Immature natural killer cell (primary cell): ENCODE data around the gene KIF7. TPM values are rescaled to one million over a fixed set of nuclear protein-coding genes. Genes with fewer than 3 reads are reported as not detected.
"Not testable (repeated sequence)": the region's sequence is repeated elsewhere in the genome, so short reads cannot be mapped to it uniquely, and the experiment has no call there.

ENCODE experiments used
- DNase-seq, 3 donors: peaks; one replicate each; pipeline ENCODE4 v3.0.0; 2022; ENCODE audit warnings: mixed read lengths in 1 of 3
- H3K27ac Mint-ChIP-seq, 6 donors: one replicate each; pipeline ENCODE4 v1.8.0; 2020; ENCODE audit warnings: mixed read lengths in 6 of 6, mild to moderate bottlenecking in 5 of 6, inconsistent platforms in 4 of 6, moderate library complexity in 3 of 6
- H3K27me3 Mint-ChIP-seq, 3 donors: one replicate each; pipeline ENCODE4 v1.8.0; 2020 to 2021; ENCODE audit warnings: low read depth in 3 of 3, mild to moderate bottlenecking in 3 of 3, mixed read lengths in 3 of 3, moderate library complexity in 3 of 3, inconsistent platforms in 1 of 3
- H3K36me3 Mint-ChIP-seq, 3 donors: one replicate each; pipeline ENCODE4 v1.8.0; 2020; ENCODE audit warnings: mixed read lengths in 3 of 3, inconsistent platforms in 2 of 3, mild to moderate bottlenecking in 2 of 3
- H3K4me1 Mint-ChIP-seq, 2 donors: one replicate each; pipeline ENCODE4 v1.8.0; 2020; ENCODE audit warnings: inconsistent platforms in 2 of 2, mild to moderate bottlenecking in 2 of 2, mixed read lengths in 2 of 2, moderate library complexity in 1 of 2
- H3K4me3 Mint-ChIP-seq, 5 donors: one replicate each; pipeline ENCODE4 v1.8.0; 2020; ENCODE audit warnings: mild to moderate bottlenecking in 5 of 5, mixed read lengths in 5 of 5, inconsistent platforms in 3 of 5, moderate library complexity in 3 of 5
- H3K9me3 Mint-ChIP-seq, 6 donors: one replicate each; pipeline ENCODE4 v1.8.0; 2020; ENCODE audit warnings: mild to moderate bottlenecking in 6 of 6, mixed read lengths in 6 of 6, inconsistent platforms in 4 of 6, moderate library complexity in 3 of 6
- polyA plus RNA-seq, 3 donors: library from polyadenylated mRNA; unstranded; fragments of 300-500 nt; fragmentation: Illumina TruSeq; gene quantifications; one replicate each; pipeline ENCODE4 v1.2.3, GENCODE V29; 2021

KIF7 gene
- under 1 TPM in 1 of 3 donors, not detected in 2; 0.16 TPM for polyA plus RNA-seq

- Mint-ChIP-seq H3K36me3 (peaks cover 0 to 5% (median 0%) of the 10 kb centered on the region in 3 donors), H3K27me3 (peaks cover 1 to 15% (median 4%) of the 10 kb centered on the region in 3 donors), H3K27ac (peak within 1 kb of the TSS in 3 of 6 donors; percentile 22 to 62 (median 49)), H3K4me1 (peaks cover 11 to 16% of the 10 kb centered on the region in 2 donors), H3K4me3 (peak within 1 kb of the TSS; percentile 81 to 89 (median 84)), H3K9me3 (no peaks in the 10 kb centered on the region)
- DNase-seq = peak; percentile 32 to 47 (median 38)
Measured at GRCh38 chr15:89654847-89655805, at the start of gene KIF7. TSS of gene KIF7 (minus strand) at chr15:89655467. CDS start at chr15:89652930, 2,537 bp downstream.

DNA sequence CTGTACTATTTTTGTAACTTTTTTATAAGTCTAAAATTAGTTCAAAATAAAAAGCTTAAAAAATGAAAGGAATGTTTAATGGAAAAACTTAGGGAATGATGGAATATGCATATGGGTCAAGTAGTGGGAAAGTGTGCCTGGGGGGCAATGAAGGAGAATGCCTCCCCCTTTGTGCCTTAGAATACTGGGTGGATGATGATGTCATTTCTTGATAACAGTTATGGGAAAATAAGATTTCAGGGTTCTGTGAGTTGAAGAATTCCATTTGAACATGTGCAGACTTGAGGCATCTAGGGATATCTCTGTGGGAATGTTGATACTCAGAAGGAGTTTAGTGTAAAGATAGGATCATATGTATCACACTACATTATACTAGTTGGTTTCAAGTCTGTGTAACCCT lies 49.1 kb upstream of the KIF7 start:
- Mint-ChIP-seq H3K4me3 (no peak overlapping the region), H3K27ac (no peak overlapping the region), H3K9me3 (no peaks in the 10 kb centered on the region), H3K4me1 (no peaks in the 10 kb centered on the region), H3K27me3 (peaks cover 5 to 14% (median 14%) of the 10 kb centered on the region in 3 donors), H3K36me3 (no peaks in the 10 kb centered on the region)
- no peak for DNase-seq

GRCh38 chr15:89695198-89695597 lies 39.9 kb upstream of the KIF7 start:
- H3K27ac Mint-ChIP-seq = no peak overlapping the region
- peaks cover 0 to 4% (median 0%) of the 10 kb centered on the region in 3 donors for H3K36me3 Mint-ChIP-seq
- H3K9me3 Mint-ChIP-seq = peaks cover 0 to 4% (median 0%) of the 10 kb centered on the region in 6 donors
- H3K4me3 Mint-ChIP-seq = no peak overlapping the region
- peaks cover 8 to 12% (median 9%) of the 10 kb centered on the region in 3 donors for H3K27me3 Mint-ChIP-seq
- DNase-seq = no peak
- peaks cover 12 to 13% of the 10 kb centered on the region in 2 donors for H3K4me1 Mint-ChIP-seq

DNA sequence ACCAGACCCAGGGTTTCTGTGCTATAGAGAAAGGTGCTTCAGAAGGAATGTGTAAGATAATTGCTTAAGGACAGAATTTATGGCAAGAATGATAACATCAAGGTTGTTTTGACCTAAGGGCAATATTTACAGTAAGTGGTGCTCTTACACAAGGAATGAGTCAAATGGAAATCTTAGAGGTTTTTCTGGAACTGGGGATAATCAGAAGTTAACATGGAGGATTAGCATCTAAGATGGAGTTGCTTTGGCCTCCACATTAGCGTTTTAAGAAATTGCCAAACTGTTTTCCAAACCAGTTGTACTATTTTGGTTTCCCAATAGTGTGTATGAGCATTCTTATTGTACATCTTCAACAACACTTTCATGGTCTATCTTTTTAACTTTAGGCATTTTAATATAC lies 38.4 kb upstream of the KIF7 start:
- Mint-ChIP-seq H3K9me3 (peaks cover 0 to 4% (median 0%) of the 10 kb centered on the region in 6 donors), H3K27ac (no peak overlapping the region), H3K36me3 (peaks cover 0 to 4% (median 0%) of the 10 kb centered on the region in 3 donors), H3K4me3 (no peak overlapping the region), H3K4me1 (peaks cover 23 to 24% of the 10 kb centered on the region in 2 donors), H3K27me3 (peaks cover 5 to 10% (median 9%) of the 10 kb centered on the region in 3 donors)
- no peak for DNase-seq

DNA sequence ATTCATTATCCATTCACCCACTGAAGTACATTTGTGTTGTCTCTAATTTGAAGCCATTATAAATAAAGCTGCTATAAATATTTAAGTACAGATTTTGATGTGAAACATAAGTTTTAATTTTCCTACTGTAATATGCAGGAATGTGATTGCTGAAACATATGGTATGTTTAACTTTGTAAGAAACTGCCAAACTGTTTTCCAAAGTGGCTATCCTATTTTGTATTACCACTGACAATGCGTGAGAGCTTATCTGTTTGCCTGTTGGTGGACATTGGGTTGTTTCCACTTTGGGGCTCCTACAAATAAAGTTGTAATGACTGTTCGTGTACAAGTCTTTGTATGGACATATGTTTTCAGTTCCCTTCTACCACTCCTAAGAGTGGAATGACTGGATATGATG lies 37.8 kb upstream of the KIF7 start:
- Mint-ChIP-seq H3K4me3 (peak overlapping the region in 3 of 5 donors; percentile 14 to 42 (median 29)), H3K4me1 (peaks cover 23 to 24% of the 10 kb centered on the region in 2 donors), H3K27ac (peak overlapping the region in 1 of 6 donors; percentile 14), H3K9me3 (peaks cover 0 to 2% (median 0%) of the 10 kb centered on the region in 6 donors), H3K36me3 (peaks cover 0 to 4% (median 0%) of the 10 kb centered on the region in 3 donors), H3K27me3 (peaks cover 5 to 10% (median 9%) of the 10 kb centered on the region in 3 donors)
- no peak for DNase-seq

DNA sequence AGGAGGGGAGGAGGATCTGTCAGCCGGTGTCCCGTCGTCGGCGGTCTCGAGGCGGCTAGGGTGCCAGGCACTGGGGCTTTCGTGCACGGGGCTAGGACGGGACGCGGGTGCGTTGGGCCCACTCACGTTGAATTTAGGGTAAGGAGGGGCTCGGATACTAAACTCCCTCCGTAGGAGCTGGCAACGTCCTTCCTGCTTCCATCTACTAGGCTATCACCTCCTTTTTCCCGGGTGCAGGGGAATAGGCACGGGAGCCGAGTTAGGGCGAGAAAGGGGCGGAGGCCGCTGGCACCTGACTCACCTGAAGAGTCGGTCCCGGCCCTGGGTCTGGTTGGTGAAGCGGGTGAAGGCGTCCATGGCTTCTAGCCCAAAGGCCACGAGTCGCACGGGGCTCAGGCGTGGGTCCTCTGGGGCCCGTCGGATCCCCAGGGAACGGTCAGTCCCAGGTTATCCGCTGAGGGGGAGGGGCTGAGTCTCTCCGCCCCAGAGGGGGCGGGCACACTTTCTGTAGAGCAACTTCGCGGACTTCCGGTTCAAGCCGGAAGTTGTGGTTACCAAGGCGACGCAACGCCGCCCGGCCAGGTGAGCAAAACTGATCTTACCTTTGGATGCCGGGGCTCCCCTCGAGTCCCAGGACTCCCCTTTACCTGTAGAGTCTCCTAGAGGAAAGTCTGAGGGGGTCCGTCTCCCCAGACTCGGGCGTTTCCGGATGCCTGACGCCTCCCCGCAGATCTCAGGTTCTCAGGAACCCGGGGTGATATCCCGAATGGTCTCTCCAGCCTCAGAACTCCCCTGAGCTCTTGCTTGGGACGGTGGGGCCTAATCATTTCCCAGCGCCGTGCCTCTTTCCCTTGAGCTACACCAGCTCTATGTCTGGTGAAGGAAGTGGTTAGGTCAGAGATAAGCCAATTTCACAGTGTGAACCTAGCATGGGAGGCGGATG lies 35.3 kb upstream of the KIF7 start, which contains the start of the genes PEX11A and WDR93:
PEX11A (minus strand) TSS at position 479 of the 943 bp plus-strand sequence; CDS start at position 357, 122 bp downstream.
WDR93 (plus strand) TSS at position 536 of the 943 bp plus-strand sequence. CDS start 10,936 bp downstream, outside the sequence.
- peak within 1 kb of the TSS; percentile 91 to 97 (median 93) for H3K4me3 Mint-ChIP-seq
- peaks cover 25 to 27% of the 10 kb centered on the region in 2 donors for H3K4me1 Mint-ChIP-seq
- peak within 1 kb of the TSS; percentile 86 to 96 (median 92) for H3K27ac Mint-ChIP-seq
- H3K9me3 Mint-ChIP-seq = no peaks in the 10 kb centered on the region
- peaks cover 1 to 5% (median 2%) of the 10 kb centered on the region in 3 donors for H3K36me3 Mint-ChIP-seq
- peak; percentile 69 to 76 (median 71) for DNase-seq
- peaks cover 4 to 10% (median 5%) of the 10 kb centered on the region in 3 donors for H3K27me3 Mint-ChIP-seq

GRCh38 chr15:89689930-89690275 lies 34.6 kb upstream of the KIF7 start:
- H3K27me3 Mint-ChIP-seq, H3K36me3 Mint-ChIP-seq, DNase-seq, H3K9me3 Mint-ChIP-seq: not testable (repeated sequence)
- H3K4me1 Mint-ChIP-seq = peaks cover 25 to 27% of the 10 kb centered on the region in 2 donors
- H3K27ac Mint-ChIP-seq = peak overlapping the region; percentile 86 to 96 (median 92)
- H3K4me3 Mint-ChIP-seq = peak overlapping the region; percentile 91 to 97 (median 93)

DNA sequence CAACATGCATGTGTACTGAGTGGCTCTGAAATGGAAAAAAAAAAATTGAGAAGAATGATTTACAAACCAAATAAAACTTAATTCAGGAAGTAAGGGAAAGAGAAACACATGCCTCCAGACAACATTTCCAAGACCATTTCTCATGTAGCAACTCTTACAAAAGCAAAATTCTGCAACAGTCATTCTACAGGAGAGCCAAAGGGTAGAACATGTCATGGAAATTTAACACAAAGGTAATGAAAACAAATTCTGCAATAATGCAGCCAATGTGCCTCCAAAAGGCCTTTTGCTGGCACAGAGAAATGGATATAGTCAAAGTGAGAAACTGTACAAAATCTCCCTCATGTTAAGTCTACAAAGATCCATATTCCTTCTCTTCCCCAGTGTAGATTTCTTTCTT lies 31.3 kb upstream of the KIF7 start:
- Mint-ChIP-seq H3K27ac (no peak overlapping the region), H3K4me3 (no peak overlapping the region), H3K9me3 (no peaks in the 10 kb centered on the region), H3K36me3 (peaks cover 17 to 30% (median 20%) of the 10 kb centered on the region in 3 donors), H3K27me3 (peaks cover 4 to 6% (median 5%) of the 10 kb centered on the region in 3 donors), H3K4me1 (peaks cover 23 to 27% of the 10 kb centered on the region in 2 donors)
- no peak for DNase-seq

DNA sequence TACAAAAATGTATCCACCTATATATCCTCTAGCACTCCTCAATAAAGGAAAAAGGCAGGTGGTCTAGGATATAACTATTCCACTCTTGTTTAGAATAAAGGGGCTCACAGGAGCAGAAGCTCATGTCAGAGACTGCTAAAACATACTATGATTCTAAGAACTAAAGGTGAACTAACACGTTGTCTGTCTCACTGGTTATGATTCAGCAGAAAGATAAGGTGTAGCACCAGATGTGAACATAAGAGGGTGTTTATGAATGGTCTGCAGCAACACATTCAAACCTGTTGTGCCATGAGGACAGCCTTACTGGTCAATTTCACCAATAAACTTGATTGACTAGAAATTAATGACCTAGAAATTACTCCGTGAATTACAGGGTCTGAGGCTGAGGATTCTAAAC lies 30.7 kb upstream of the KIF7 start:
- Mint-ChIP-seq H3K9me3 (no peaks in the 10 kb centered on the region), H3K4me1 (peaks cover 20 to 23% of the 10 kb centered on the region in 2 donors), H3K27me3 (peaks cover 4 to 6% (median 4%) of the 10 kb centered on the region in 3 donors), H3K27ac (no peak overlapping the region), H3K36me3 (peaks cover 15 to 35% (median 20%) of the 10 kb centered on the region in 3 donors), H3K4me3 (no peak overlapping the region)
- no peak for DNase-seq

DNA sequence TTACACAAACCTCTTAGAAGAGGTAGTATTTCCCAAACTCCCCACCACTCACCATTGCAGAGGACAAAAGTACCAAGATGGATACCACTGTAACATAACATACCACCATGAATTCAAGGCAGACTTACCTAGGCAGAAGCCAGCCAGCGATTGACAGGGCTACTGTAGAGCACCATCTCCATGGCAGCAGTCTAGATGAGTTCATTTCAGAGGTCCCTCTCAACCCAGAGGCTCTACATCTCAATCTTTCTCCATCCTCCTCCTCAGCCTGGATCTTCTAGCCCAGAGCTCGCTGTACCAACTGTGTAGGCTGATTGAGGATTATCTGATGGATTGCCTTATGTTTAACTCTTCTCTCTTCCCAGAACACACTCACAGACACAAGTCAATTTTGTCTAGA lies 25.9 kb upstream of the KIF7 start:
- H3K36me3 Mint-ChIP-seq = peaks cover 17 to 50% (median 20%) of the 10 kb centered on the region in 3 donors
- H3K27ac Mint-ChIP-seq = peak overlapping the region in 1 of 6 donors; percentile 37
- no peak overlapping the region for H3K4me3 Mint-ChIP-seq
- H3K4me1 Mint-ChIP-seq = no peaks in the 10 kb centered on the region
- H3K27me3 Mint-ChIP-seq = no peaks in the 10 kb centered on the region
- no peak for DNase-seq
- no peaks in the 10 kb centered on the region for H3K9me3 Mint-ChIP-seq

- Mint-ChIP-seq H3K36me3 (peaks cover 15 to 47% (median 16%) of the 10 kb centered on the region in 3 donors), H3K4me1 (no peaks in the 10 kb centered on the region), H3K9me3 (no peaks in the 10 kb centered on the region), H3K27me3 (no peaks in the 10 kb centered on the region), H3K4me3 (no peak overlapping the region), H3K27ac (no peak overlapping the region)
- DNase-seq = no peak
Measured at GRCh38 chr15:89680282-89680873, 25.1 kb upstream of the KIF7 start.

- H3K4me3 Mint-ChIP-seq = no peak within 1 kb of the TSS
- H3K27ac Mint-ChIP-seq = no peak within 1 kb of the TSS
- no peak for DNase-seq
- peaks cover 13 to 44% (median 15%) of the 10 kb centered on the region in 3 donors for H3K36me3 Mint-ChIP-seq
- no peaks in the 10 kb centered on the region for H3K27me3 Mint-ChIP-seq
- H3K9me3 Mint-ChIP-seq = no peaks in the 10 kb centered on the region
- H3K4me1 Mint-ChIP-seq = no peaks in the 10 kb centered on the region
Measured at GRCh38 chr15:89679212-89679611, 23.9 kb upstream of the KIF7 start, which contains the start of gene PLIN1. TSS of gene PLIN1 (minus strand) at chr15:89679367. CDS start at chr15:89677489, 1,878 bp downstream.

GRCh38 chr15:89677381-89677780 lies 22.1 kb upstream of the KIF7 start:
- H3K36me3 Mint-ChIP-seq = peaks cover 6 to 26% (median 8%) of the 10 kb centered on the region in 3 donors
- no peak overlapping the region for H3K27ac Mint-ChIP-seq
- no peaks in the 10 kb centered on the region for H3K27me3 Mint-ChIP-seq
- no peaks in the 10 kb centered on the region for H3K4me1 Mint-ChIP-seq
- no peak for DNase-seq
- H3K9me3 Mint-ChIP-seq = no peaks in the 10 kb centered on the region
- no peak overlapping the region for H3K4me3 Mint-ChIP-seq
